Measurements from ENCODE around the gene LDAH. TPM values are rescaled to one million over a fixed set of nuclear protein-coding genes. Genes with fewer than 3 reads are reported as not detected.

Gene LDAH
- total RNA-seq, 4 donors from 2014 or later, result 7.4 to 14.5 (median 13.5) TPM

GRCh38 chr2:20647738-20648137 is 175.2 kb downstream of the LDAH start:
- Histone ChIP-seq H3K27me3 (no peaks in the 10 kb centered on the region), H3K4me3 (no peak overlapping the region), H3K27ac (no peak overlapping the region), H3K36me3 (peaks cover 0 to 13% (median 0%) of the 10 kb centered on the region in 3 donors), H3K4me1 (peaks cover 4 to 32% (median 10%) of the 10 kb centered on the region in 4 donors), H3K9me3 (no peaks in the 10 kb centered on the region)
- TF ChIP-seq, protein P1, sequence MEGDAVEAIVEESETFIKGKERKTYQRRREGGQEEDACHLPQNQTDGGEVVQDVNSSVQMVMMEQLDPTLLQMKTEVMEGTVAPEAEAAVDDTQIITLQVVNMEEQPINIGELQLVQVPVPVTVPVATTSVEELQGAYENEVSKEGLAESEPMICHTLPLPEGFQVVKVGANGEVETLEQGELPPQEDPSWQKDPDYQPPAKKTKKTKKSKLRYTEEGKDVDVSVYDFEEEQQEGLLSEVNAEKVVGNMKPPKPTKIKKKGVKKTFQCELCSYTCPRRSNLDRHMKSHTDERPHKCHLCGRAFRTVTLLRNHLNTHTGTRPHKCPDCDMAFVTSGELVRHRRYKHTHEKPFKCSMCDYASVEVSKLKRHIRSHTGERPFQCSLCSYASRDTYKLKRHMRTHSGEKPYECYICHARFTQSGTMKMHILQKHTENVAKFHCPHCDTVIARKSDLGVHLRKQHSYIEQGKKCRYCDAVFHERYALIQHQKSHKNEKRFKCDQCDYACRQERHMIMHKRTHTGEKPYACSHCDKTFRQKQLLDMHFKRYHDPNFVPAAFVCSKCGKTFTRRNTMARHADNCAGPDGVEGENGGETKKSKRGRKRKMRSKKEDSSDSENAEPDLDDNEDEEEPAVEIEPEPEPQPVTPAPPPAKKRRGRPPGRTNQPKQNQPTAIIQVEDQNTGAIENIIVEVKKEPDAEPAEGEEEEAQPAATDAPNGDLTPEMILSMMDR (IDR thresholded peaks at IDR 0.05), result no peak
- TF ChIP-seq POLR2A (IDR thresholded peaks at IDR 0.05), result no peak
- no peak for DNase-seq

DNA sequence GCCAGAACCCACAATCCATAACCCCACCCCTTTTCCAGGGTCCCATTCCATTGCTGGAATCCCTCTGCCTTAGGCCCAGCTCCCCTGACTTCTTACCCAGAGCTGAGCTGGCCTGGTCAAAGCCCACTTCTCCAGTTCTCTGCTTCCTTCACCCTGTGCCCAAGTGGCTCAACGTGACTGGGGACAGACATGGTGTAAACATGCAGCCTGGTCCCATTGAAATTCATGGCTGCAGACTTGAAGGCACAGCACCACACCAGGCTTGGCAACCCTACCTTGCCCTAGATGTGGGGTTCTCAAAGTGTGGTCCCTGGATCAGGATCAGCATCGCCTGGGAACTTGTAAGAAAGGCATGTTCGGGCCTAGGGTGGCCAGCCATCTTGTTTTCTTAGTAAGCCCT is 175.7 kb downstream of the LDAH start:
- Histone ChIP-seq H3K36me3 (peaks cover 0 to 13% (median 0%) of the 10 kb centered on the region in 3 donors), H3K9me3 (no peaks in the 10 kb centered on the region), H3K4me1 (peaks cover 4 to 35% (median 10%) of the 10 kb centered on the region in 4 donors), H3K4me3 (no peak overlapping the region), H3K27ac (no peak overlapping the region), H3K27me3 (no peaks in the 10 kb centered on the region)
- TF ChIP-seq, protein P1 (IDR thresholded peaks at IDR 0.05), result no peak
- no peak for TF ChIP-seq POLR2A (IDR thresholded peaks at IDR 0.05)
- no peak for DNase-seq

- Histone ChIP-seq H3K9me3 (no peaks in the 10 kb centered on the region), H3K36me3 (peaks cover 0 to 17% (median 0%) of the 10 kb centered on the region in 3 donors), H3K27ac (no peak overlapping the region), H3K27me3 (no peaks in the 10 kb centered on the region), H3K4me3 (no peak overlapping the region), H3K4me1 (peaks cover 4 to 33% (median 8%) of the 10 kb centered on the region in 4 donors)
- TF ChIP-seq, protein P1 (IDR thresholded peaks at IDR 0.05), result no peak
- no peak for TF ChIP-seq POLR2A (IDR thresholded peaks at IDR 0.05)
- no peak for DNase-seq
Measured at GRCh38 chr2:20646446-20646845, 176.5 kb downstream of the LDAH start.

- TF ChIP-seq, protein P1 (IDR thresholded peaks at IDR 0.05), result no peak
- no peak for TF ChIP-seq POLR2A (IDR thresholded peaks at IDR 0.05)
- Histone ChIP-seq H3K36me3 (peaks cover 0 to 24% (median 0%) of the 10 kb centered on the region in 3 donors), H3K9me3 (no peaks in the 10 kb centered on the region), H3K4me1 (peaks cover 4 to 31% (median 8%) of the 10 kb centered on the region in 4 donors), H3K27ac (no peak overlapping the region), H3K4me3 (no peak overlapping the region), H3K27me3 (no peaks in the 10 kb centered on the region)
- no peak for DNase-seq
Measured at GRCh38 chr2:20645761-20646160, 177.1 kb downstream of the LDAH start.

DNA sequence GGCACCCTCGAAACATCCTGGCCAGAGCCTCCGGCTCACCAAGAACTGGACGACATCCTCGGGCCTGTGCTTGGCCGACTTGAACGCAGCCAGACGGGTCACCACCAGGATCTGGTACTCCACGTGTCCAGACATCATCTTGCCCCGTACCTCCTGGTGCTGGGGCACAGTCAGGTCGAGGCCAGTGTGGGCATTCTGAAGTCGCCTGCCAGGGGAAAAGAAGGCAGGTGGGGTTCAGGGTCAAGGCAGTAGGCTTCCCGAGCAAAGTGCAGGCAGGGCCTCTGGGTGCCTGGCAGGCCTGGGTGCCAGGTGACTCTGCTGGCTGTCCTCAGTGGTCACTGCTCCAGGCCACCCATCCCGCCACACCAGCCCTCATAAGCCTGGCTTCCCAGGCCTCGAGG is 177.6 kb downstream of the LDAH start:
- Histone ChIP-seq H3K36me3 (peaks cover 0 to 29% (median 0%) of the 10 kb centered on the region in 3 donors), H3K4me1 (peaks cover 4 to 30% (median 6%) of the 10 kb centered on the region in 4 donors), H3K9me3 (no peaks in the 10 kb centered on the region), H3K4me3 (no peak overlapping the region), H3K27ac (no peak overlapping the region), H3K27me3 (no peaks in the 10 kb centered on the region)
- DNase-seq, result no peak
- TF ChIP-seq POLR2A (IDR thresholded peaks at IDR 0.05), result no peak
- TF ChIP-seq, protein P1 (IDR thresholded peaks at IDR 0.05), result no peak

DNA sequence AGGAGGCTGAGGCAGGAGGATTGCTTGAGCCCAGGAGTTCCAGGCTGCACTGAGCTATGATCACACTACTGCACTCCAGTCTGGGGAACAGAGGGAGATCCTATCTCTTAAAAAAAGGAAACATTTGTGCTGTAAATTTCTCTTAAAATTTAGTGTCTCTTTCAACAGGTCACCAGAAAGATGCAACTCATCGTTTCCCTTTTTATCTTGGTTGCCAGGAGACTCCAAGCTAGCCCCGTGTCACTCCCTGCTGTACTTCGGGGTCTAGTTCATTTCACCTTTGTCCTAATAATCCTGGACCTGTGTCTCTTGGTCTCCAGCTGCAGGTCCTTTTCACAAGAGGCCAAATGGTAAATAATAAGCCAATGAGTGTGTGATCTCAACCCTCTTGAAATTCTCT is 179.1 kb downstream of the LDAH start:
- TF ChIP-seq, protein P1 (IDR thresholded peaks at IDR 0.05), result no peak
- TF ChIP-seq POLR2A (IDR thresholded peaks at IDR 0.05), result no peak
- no peak for DNase-seq
- Histone ChIP-seq H3K27me3 (no peaks in the 10 kb centered on the region), H3K27ac (no peak overlapping the region), H3K4me3 (no peak overlapping the region), H3K9me3 (no peaks in the 10 kb centered on the region), H3K4me1 (peaks cover 0 to 15% (median 1%) of the 10 kb centered on the region in 4 donors), H3K36me3 (peaks cover 0 to 38% (median 0%) of the 10 kb centered on the region in 3 donors)
